GM21423 (cell line): Measurements from ENCODE around the gene ELP2.
"Not testable (repeated sequence)": the region's sequence is repeated elsewhere in the genome, so short reads cannot be mapped to it uniquely, and the experiment has no call there.

ENCODE experiments used
- ATAC-seq: cut with Tn5 transposase; IDR thresholded peaks from one replicate; pipeline ENCODE4 v1.9.1; 2021; ENCODE audit warnings: mild to moderate bottlenecking, moderate library complexity; ENCODE audit not compliant: unreplicated experiment

ELP2 gene

GRCh38 chr18:36116771-36117170 lies 12.9 kb upstream of the ELP2 start:
- ATAC-seq = not testable (repeated sequence)

GRCh38 chr18:36120297-36120696 lies 9.4 kb upstream of the ELP2 start:
- ATAC-seq = no peak

- no peak for ATAC-seq
These were observed 4.9 kb upstream of the ELP2 start for GRCh38 chr18:36124841-36125240.

- no peak for ATAC-seq
These were observed 3.0 kb upstream of the ELP2 start for GRCh38 chr18:36126668-36127067.

- ATAC-seq = no peak
These were observed 1.7 kb upstream of the ELP2 start for GRCh38 chr18:36127836-36128529.

GRCh38 chr18:36128530-36128870 lies 1.2 kb upstream of the ELP2 start:
- ATAC-seq = no peak

GRCh38 chr18:36128907-36129299 lies 796 bp upstream of the ELP2 start:
- ATAC-seq = peak; percentile 12

GRCh38 chr18:36130039-36130831 lies 536 bp downstream of the ELP2 start:
- peak; percentile 13 for ATAC-seq

GRCh38 chr18:36130883-36131653 lies 1.4 kb downstream of the ELP2 start:
- ATAC-seq = no peak

- ATAC-seq = no peak
These were observed 2.2 kb downstream of the ELP2 start for GRCh38 chr18:36131692-36132483.

- no peak for ATAC-seq
These were observed 3.1 kb downstream of the ELP2 start for GRCh38 chr18:36132756-36133155.

- ATAC-seq = no peak
These were observed 5.6 kb downstream of the ELP2 start for GRCh38 chr18:36135264-36135663.

GRCh38 chr18:36139245-36139644 lies 9.5 kb downstream of the ELP2 start:
- no peak for ATAC-seq

GRCh38 chr18:36141576-36141975 lies 11.9 kb downstream of the ELP2 start:
- no peak for ATAC-seq

- ATAC-seq = no peak
These were observed 13.1 kb downstream of the ELP2 start for GRCh38 chr18:36142751-36143150.

GRCh38 chr18:36143391-36143790 lies 13.7 kb downstream of the ELP2 start:
- ATAC-seq = no peak

- ATAC-seq = peak; percentile 95
These were observed 20.0 kb downstream of the ELP2 start for GRCh38 chr18:36149514-36150289.

- no peak for ATAC-seq
These were observed 23.1 kb downstream of the ELP2 start for GRCh38 chr18:36152781-36153180.

GRCh38 chr18:36153203-36153602 lies 23.5 kb downstream of the ELP2 start:
- no peak for ATAC-seq

- ATAC-seq = no peak
These were observed 24.1 kb downstream of the ELP2 start for GRCh38 chr18:36153771-36154170.
